CD4-positive, alpha-beta T cell (primary cell): ENCODE results near the gene TIGD1. TPM values are rescaled to one million over a fixed set of nuclear protein-coding genes. Genes with fewer than 3 reads are reported as not detected.

ENCODE experiments used
- ATAC-seq: fragments of 200-7000 bp; cut with Tn5 transposase; one replicate; pipeline ENCODE4 v1.10.0; 2022; ENCODE audit warnings: mild to moderate bottlenecking; ENCODE audit not compliant: poor library complexity
- CTCF ChIA-PET: fragments of 350-600 bp; sonication (Branson Sonifier 250); formaldehyde crosslinking; loops from one replicate; lab custom pipeline; 2021; ENCODE audit warnings: antibody characterized with exemption, inconsistent platforms; lab: Charles Lee
- POLR2A ChIA-PET: fragments of 350-600 bp; sonication (Branson Sonifier 250); formaldehyde crosslinking; loops from one replicate; lab custom pipeline; 2021; ENCODE audit warnings: antibody characterized with exemption, inconsistent platforms; lab: Charles Lee
- DNase-seq, 14 experiments: peaks; one replicate each; pipeline ENCODE4 v3.0.0-alpha.2; 2013 to 2020; ENCODE audit warnings: mixed read lengths in 2 of 14
- H3K27ac ChIP-seq, 2 donors: one replicate each; pipeline versions ENCODE4 v1.5.1 to v1.7.0; 2013; ENCODE audit warnings: low read length in 2 of 2, low read depth in 1 of 2, mild to moderate bottlenecking in 1 of 2
- H3K27me3 ChIP-seq, 2 experiments: 1 replicate in 1 of 2; 2 replicates in 1 of 2; pipeline versions ENCODE4 v1.6.1 to v1.7.0; 2013; ENCODE audit warnings: low read length in 2 of 2, control low read depth in 1 of 2, mild to moderate bottlenecking in 1 of 2, moderate library complexity in 1 of 2; ENCODE audit not compliant: insufficient read depth in 2 of 2, control insufficient read depth in 1 of 2
- H3K36me3 ChIP-seq: one replicate; pipeline ENCODE4 v1.6.1; 2013; ENCODE audit warnings: low read length, control low read depth; ENCODE audit not compliant: insufficient read depth
- H3K4me1 ChIP-seq: one replicate; pipeline ENCODE4 v1.6.1; 2013; ENCODE audit warnings: low read length, control low read depth; ENCODE audit not compliant: insufficient read depth
- H3K4me3 ChIP-seq: one replicate; pipeline ENCODE4 v1.5.1; 2013; ENCODE audit warnings: mild to moderate bottlenecking, low read length, moderate library complexity
- H3K9me3 ChIP-seq, 2 experiments: 1 replicate in 1 of 2; 2 replicates in 1 of 2; pipeline versions ENCODE4 v1.6.1 to v1.7.0; 2013; ENCODE audit warnings: low read length in 2 of 2, mild to moderate bottlenecking in 2 of 2, control low read depth in 1 of 2, moderate library complexity in 1 of 2; ENCODE audit not compliant: control insufficient read depth in 1 of 2, insufficient read depth in 1 of 2
- H3K27ac Mint-ChIP-seq: one replicate; pipeline ENCODE4 v1.8.0; 2020; ENCODE audit warnings: mixed read lengths
- H3K27me3 Mint-ChIP-seq: one replicate; pipeline ENCODE4 v1.8.0; 2021; ENCODE audit warnings: mixed read lengths
- H3K36me3 Mint-ChIP-seq: one replicate; pipeline ENCODE4 v1.8.0; 2021; ENCODE audit warnings: low read depth, mixed read lengths
- H3K4me1 Mint-ChIP-seq: one replicate; pipeline ENCODE4 v1.8.0; 2021; ENCODE audit warnings: low read depth, mixed read lengths
- H3K4me3 Mint-ChIP-seq: one replicate; pipeline ENCODE4 v1.8.0; 2020; ENCODE audit warnings: mild to moderate bottlenecking, mixed read lengths
- H3K9me3 Mint-ChIP-seq: one replicate; pipeline ENCODE4 v1.8.0; 2020; ENCODE audit warnings: mixed read lengths
- CTCF ChIP-seq: fragments of 200-600 bp; IDR thresholded peaks from one replicate; pipeline ENCODE4 v1.8.0; 2022; ENCODE audit warnings: antibody characterized with exemption, mild to moderate bottlenecking
- intact Hi-C, 2 experiments: fragments of 100-400 bp; cut with DNase I in 1 of 2; cut with micrococcal nuclease in 1 of 2; formaldehyde crosslinking; loops; one replicate each; pipeline versions ENCODE4 v1.15.1 to v1.9.0; 2023 to 2025; cut with DNase I, micrococcal nuclease
- total RNA-seq, 174 experiments: library from RNA in 2 of 174; stranded (reverse) in 2 of 174; gene quantifications; one replicate each; pipeline ENCODE4 v1.2.3 and lab custom pipeline; 2021 to 2026

The TIGD1 gene
- total RNA-seq, 2 experiments from 2014 or later = 22.1 to 22.2 TPM

GRCh38 chr2:232545511-232546375 is 4.6 kb downstream of the TIGD1 start:
- intact Hi-C loops = no loop called here
- H3K27ac Mint-ChIP-seq = peak overlapping the region; percentile 5
- CTCF ChIA-PET = interaction anchor here (0.6 kb wide), 1 partner anchor 10 kb away, joined by 3 read pairs; no protein-coding TSS in a partner anchor

GRCh38 chr2:232544674-232545073 is 5.7 kb downstream of the TIGD1 start:
- H3K4me3 Mint-ChIP-seq = no peak overlapping the region
- H3K9me3 ChIP-seq = peaks cover 0 to 7% of the 10 kb centered on the region in 2 experiments
- peaks cover 14% of the 10 kb centered on the region for H3K36me3 ChIP-seq
- no peak for TF ChIP-seq CTCF
- H3K36me3 Mint-ChIP-seq = peaks cover 40% of the 10 kb centered on the region
- no peak overlapping the region for H3K4me3 ChIP-seq
- ATAC-seq (no peak), DNase-seq (no peak)
- ChIA-PET POLR2A (no interaction called here), CTCF (no interaction called here)
- peaks cover 37% of the 10 kb centered on the region for H3K4me1 Mint-ChIP-seq
- H3K27me3 ChIP-seq = no peaks in the 10 kb centered on the region
- H3K4me1 ChIP-seq = peaks cover 31% of the 10 kb centered on the region
- H3K27ac Mint-ChIP-seq = no peak overlapping the region
- H3K9me3 Mint-ChIP-seq = peaks cover 5% of the 10 kb centered on the region
- H3K27me3 Mint-ChIP-seq = no peaks in the 10 kb centered on the region
- H3K27ac ChIP-seq = no peak overlapping the region
- intact Hi-C loops = no loop called here

More at GRCh38 chr2:232545511-232546375, 4.6 kb downstream of the TIGD1 start:
- H3K9me3 Mint-ChIP-seq = peaks cover 5% of the 10 kb centered on the region
- Histone ChIP-seq H3K27me3 (no peaks in the 10 kb centered on the region), H3K36me3 (peaks cover 14% of the 10 kb centered on the region), H3K4me1 (peaks cover 34% of the 10 kb centered on the region), H3K27ac (no peak overlapping the region), H3K9me3 (peaks cover 0 to 7% of the 10 kb centered on the region in 2 experiments), H3K4me3 (no peak overlapping the region)
- ATAC-seq (no peak), DNase-seq (no peak)
- H3K36me3 Mint-ChIP-seq = peaks cover 48% of the 10 kb centered on the region
- TF ChIP-seq CTCF = no peak
- POLR2A ChIA-PET = interaction anchor here (0.6 kb wide), 1 partner anchor 25 kb away, joined by 4 read pairs; no protein-coding TSS in a partner anchor
- no peak overlapping the region for H3K4me3 Mint-ChIP-seq
- H3K4me1 Mint-ChIP-seq = peaks cover 44% of the 10 kb centered on the region
- no peaks in the 10 kb centered on the region for H3K27me3 Mint-ChIP-seq

- DNase-seq = no peak
Measured at GRCh38 chr2:232543928-232544631, 6.3 kb downstream of the TIGD1 start.

More at GRCh38 chr2:232543928-232544631, 6.3 kb downstream of the TIGD1 start:
- H3K9me3 ChIP-seq = peaks cover 0 to 7% of the 10 kb centered on the region in 2 experiments
- Mint-ChIP-seq H3K9me3 (peaks cover 5% of the 10 kb centered on the region), H3K4me3 (no peak overlapping the region), H3K27me3 (no peaks in the 10 kb centered on the region), H3K27ac (peak overlapping the region; percentile 62), H3K36me3 (peaks cover 34% of the 10 kb centered on the region), H3K4me1 (peaks cover 31% of the 10 kb centered on the region)
- H3K36me3 ChIP-seq = peaks cover 14% of the 10 kb centered on the region
- ChIA-PET CTCF (no interaction called here), POLR2A (no interaction called here)
- no peak for ATAC-seq
- H3K4me3 ChIP-seq = no peak overlapping the region
- intact Hi-C loops = no loop called here
- no peak for TF ChIP-seq CTCF
- no peak overlapping the region for H3K27ac ChIP-seq
- no peaks in the 10 kb centered on the region for H3K27me3 ChIP-seq
- peaks cover 26% of the 10 kb centered on the region for H3K4me1 ChIP-seq
